T-helper 2 cell treated with Interferon-gamma antibody and Interleukin-4, amounts not matched to agents 5 μg/mL and 100 μg/mL, for 36 hours (primary cell): ENCODE results near the gene COL24A1.
"Not testable (repeated sequence)": the region's sequence is repeated elsewhere in the genome, so short reads cannot be mapped to it uniquely, and the experiment has no call there.

Experiments used
- DNase-seq: peaks from one replicate; pipeline ENCODE4 v3.0.0; 2021; ENCODE audit warnings: low spot score
- H3K27ac Mint-ChIP-seq: one replicate; pipeline ENCODE4 v1.8.0; 2021; ENCODE audit warnings: mild to moderate bottlenecking, mixed read lengths
- H3K27me3 Mint-ChIP-seq: one replicate; pipeline ENCODE4 v1.8.0; 2021; ENCODE audit warnings: low read depth, mixed read lengths
- H3K36me3 Mint-ChIP-seq: one replicate; pipeline ENCODE4 v1.8.0; 2021; ENCODE audit warnings: low read depth, mixed read lengths
- H3K4me1 Mint-ChIP-seq: one replicate; pipeline ENCODE4 v1.8.0; 2021; ENCODE audit warnings: low read depth, mixed read lengths
- H3K4me3 Mint-ChIP-seq: one replicate; pipeline ENCODE4 v1.8.0; 2022; ENCODE audit warnings: mild to moderate bottlenecking, moderate library complexity, mixed read lengths
- H3K9me3 Mint-ChIP-seq: one replicate; pipeline ENCODE4 v1.8.0; 2021; ENCODE audit warnings: mixed read lengths

The COL24A1 gene

GRCh38 chr1:85894651-85895050 lies 261.9 kb downstream of the COL24A1 start:
- no peak for DNase-seq
- no peak overlapping the region for H3K27ac Mint-ChIP-seq
- no peaks in the 10 kb centered on the region for H3K36me3 Mint-ChIP-seq
- no peaks in the 10 kb centered on the region for H3K9me3 Mint-ChIP-seq
- H3K4me1 Mint-ChIP-seq: no peaks in the 10 kb centered on the region
- no peak overlapping the region for H3K4me3 Mint-ChIP-seq
- no peaks in the 10 kb centered on the region for H3K27me3 Mint-ChIP-seq

- Mint-ChIP-seq H3K27me3 (no peaks in the 10 kb centered on the region), H3K9me3 (no peaks in the 10 kb centered on the region), H3K36me3 (no peaks in the 10 kb centered on the region), H3K4me3 (no peak overlapping the region), H3K27ac (no peak overlapping the region), H3K4me1 (no peaks in the 10 kb centered on the region)
- no peak for DNase-seq
These were observed 264.2 kb downstream of the COL24A1 start for GRCh38 chr1:85892366-85892765.

- Mint-ChIP-seq H3K4me1 (no peaks in the 10 kb centered on the region), H3K27me3 (no peaks in the 10 kb centered on the region), H3K4me3 (no peak overlapping the region), H3K9me3 (no peaks in the 10 kb centered on the region), H3K27ac (no peak overlapping the region), H3K36me3 (no peaks in the 10 kb centered on the region)
- no peak for DNase-seq
These were observed 266.7 kb downstream of the COL24A1 start for GRCh38 chr1:85889870-85890269.

- Mint-ChIP-seq H3K4me3 (no peak overlapping the region), H3K36me3 (no peaks in the 10 kb centered on the region), H3K27ac (no peak overlapping the region), H3K27me3 (no peaks in the 10 kb centered on the region), H3K9me3 (no peaks in the 10 kb centered on the region), H3K4me1 (no peaks in the 10 kb centered on the region)
- no peak for DNase-seq
These were observed 267.7 kb downstream of the COL24A1 start for GRCh38 chr1:85888921-85889320.

GRCh38 chr1:85884372-85885035 lies 272.1 kb downstream of the COL24A1 start:
- Mint-ChIP-seq H3K9me3 (no peaks in the 10 kb centered on the region), H3K4me1 (no peaks in the 10 kb centered on the region), H3K27me3 (no peaks in the 10 kb centered on the region), H3K27ac (no peak overlapping the region), H3K4me3 (no peak overlapping the region), H3K36me3 (no peaks in the 10 kb centered on the region)
- DNase-seq: no peak

GRCh38 chr1:85867189-85867588 lies 289.4 kb downstream of the COL24A1 start:
- Mint-ChIP-seq H3K4me3 (no peak overlapping the region), H3K4me1 (no peaks in the 10 kb centered on the region), H3K9me3 (no peaks in the 10 kb centered on the region), H3K36me3 (no peaks in the 10 kb centered on the region), H3K27ac (no peak overlapping the region), H3K27me3 (no peaks in the 10 kb centered on the region)
- DNase-seq: no peak

GRCh38 chr1:85865213-85865612 lies 291.4 kb downstream of the COL24A1 start:
- no peak for DNase-seq
- Mint-ChIP-seq H3K4me1 (no peaks in the 10 kb centered on the region), H3K36me3 (no peaks in the 10 kb centered on the region), H3K4me3 (no peak overlapping the region), H3K9me3 (no peaks in the 10 kb centered on the region), H3K27me3 (no peaks in the 10 kb centered on the region), H3K27ac (no peak overlapping the region)

GRCh38 chr1:85864727-85865126 lies 291.8 kb downstream of the COL24A1 start:
- DNase-seq: no peak
- Mint-ChIP-seq H3K36me3 (no peaks in the 10 kb centered on the region), H3K9me3 (no peaks in the 10 kb centered on the region), H3K27me3 (no peaks in the 10 kb centered on the region), H3K4me3 (no peak overlapping the region), H3K27ac (no peak overlapping the region), H3K4me1 (no peaks in the 10 kb centered on the region)

- H3K4me1 Mint-ChIP-seq, H3K27ac Mint-ChIP-seq, DNase-seq, H3K36me3 Mint-ChIP-seq, H3K4me3 Mint-ChIP-seq, H3K9me3 Mint-ChIP-seq, H3K27me3 Mint-ChIP-seq: not testable (repeated sequence)
These were observed 292.9 kb downstream of the COL24A1 start for GRCh38 chr1:85863639-85864038.

GRCh38 chr1:85862456-85862855 lies 294.1 kb downstream of the COL24A1 start:
- no peaks in the 10 kb centered on the region for H3K4me1 Mint-ChIP-seq
- no peaks in the 10 kb centered on the region for H3K9me3 Mint-ChIP-seq
- H3K4me3 Mint-ChIP-seq: no peak overlapping the region
- H3K27ac Mint-ChIP-seq: no peak overlapping the region
- H3K36me3 Mint-ChIP-seq: no peaks in the 10 kb centered on the region
- H3K27me3 Mint-ChIP-seq: no peaks in the 10 kb centered on the region
- no peak for DNase-seq

- Mint-ChIP-seq H3K27me3 (no peaks in the 10 kb centered on the region), H3K4me3 (no peak overlapping the region)
These were observed 298.6 kb downstream of the COL24A1 start for GRCh38 chr1:85857991-85858390.

GRCh38 chr1:85850238-85850637 lies 306.3 kb downstream of the COL24A1 start:
- no peaks in the 10 kb centered on the region for H3K9me3 Mint-ChIP-seq
- H3K36me3 Mint-ChIP-seq: no peaks in the 10 kb centered on the region
- H3K27ac Mint-ChIP-seq: no peak overlapping the region
- H3K4me1 Mint-ChIP-seq: no peaks in the 10 kb centered on the region
- no peak for DNase-seq
- H3K4me3 Mint-ChIP-seq: no peak overlapping the region
- no peaks in the 10 kb centered on the region for H3K27me3 Mint-ChIP-seq

More at GRCh38 chr1:85857991-85858390, 298.6 kb downstream of the COL24A1 start:
- no peak overlapping the region for H3K27ac Mint-ChIP-seq
- no peaks in the 10 kb centered on the region for H3K36me3 Mint-ChIP-seq
- no peaks in the 10 kb centered on the region for H3K4me1 Mint-ChIP-seq
- DNase-seq: no peak
- no peaks in the 10 kb centered on the region for H3K9me3 Mint-ChIP-seq

GRCh38 chr1:85849660-85850059 lies 306.9 kb downstream of the COL24A1 start:
- H3K9me3 Mint-ChIP-seq: no peaks in the 10 kb centered on the region
- no peaks in the 10 kb centered on the region for H3K27me3 Mint-ChIP-seq
- no peaks in the 10 kb centered on the region for H3K36me3 Mint-ChIP-seq
- H3K4me3 Mint-ChIP-seq: no peak overlapping the region
- no peak for DNase-seq
- H3K4me1 Mint-ChIP-seq: no peaks in the 10 kb centered on the region
- H3K27ac Mint-ChIP-seq: no peak overlapping the region

- H3K36me3 Mint-ChIP-seq: no peaks in the 10 kb centered on the region
- no peak overlapping the region for H3K4me3 Mint-ChIP-seq
- no peaks in the 10 kb centered on the region for H3K9me3 Mint-ChIP-seq
- no peaks in the 10 kb centered on the region for H3K4me1 Mint-ChIP-seq
- no peak for DNase-seq
- H3K27me3 Mint-ChIP-seq: no peaks in the 10 kb centered on the region
- no peak overlapping the region for H3K27ac Mint-ChIP-seq
These were observed 309.2 kb downstream of the COL24A1 start for GRCh38 chr1:85847356-85847755.

GRCh38 chr1:85846706-85847105 lies 309.9 kb downstream of the COL24A1 start:
- Mint-ChIP-seq H3K4me1 (no peaks in the 10 kb centered on the region), H3K4me3 (no peak overlapping the region), H3K27ac (no peak overlapping the region), H3K9me3 (no peaks in the 10 kb centered on the region), H3K36me3 (no peaks in the 10 kb centered on the region), H3K27me3 (no peaks in the 10 kb centered on the region)
- DNase-seq: no peak
